Activated CD4-positive, alpha-beta T cell treated with anti-CD3 and anti-CD28 coated beads, Interleukin-2, Interleukin-4, amounts not matched to agents 100 ng/mL and 50 ng/mL, durations not matched to agents 16 hours and 8 hours (primary cell): ENCODE measurements around the gene HSD3B7.

ENCODE experiments used
- DNase-seq: peaks from one replicate; pipeline ENCODE4 v3.0.0-alpha.2; 2020; ENCODE audit warnings: low spot score

The HSD3B7 gene

GRCh38 chr16:30983898-30984610, 953 bp upstream of the HSD3B7 start:
- DNase-seq: no peak

- no peak for DNase-seq
Measured at GRCh38 chr16:30985401-30986128, 558 bp downstream of the HSD3B7 start.

- DNase-seq: no peak
Measured at GRCh38 chr16:30986129-30986991, 1.4 kb downstream of the HSD3B7 start.

- no peak for DNase-seq
Measured at GRCh38 chr16:30987581-30988190, 2.7 kb downstream of the HSD3B7 start.

GRCh38 chr16:30989469-30990047, 4.6 kb downstream of the HSD3B7 start:
- DNase-seq: no peak

GRCh38 chr16:30990105-30990504, 5.1 kb downstream of the HSD3B7 start:
- DNase-seq: no peak

GRCh38 chr16:30991052-30991451, 6.0 kb downstream of the HSD3B7 start:
- DNase-seq: no peak

- no peak for DNase-seq
Measured at GRCh38 chr16:30992276-30992780, 7.3 kb downstream of the HSD3B7 start.

- DNase-seq: no peak
Measured at GRCh38 chr16:30992931-30993816, 8.2 kb downstream of the HSD3B7 start.

GRCh38 chr16:30995927-30996323, 10.9 kb downstream of the HSD3B7 start:
- DNase-seq: no peak

GRCh38 chr16:30996324-30996984, 11.4 kb downstream of the HSD3B7 start:
- DNase-seq: no peak

- peak; percentile 85 for DNase-seq
Measured at GRCh38 chr16:30996985-30997724, 12.1 kb downstream of the HSD3B7 start.

GRCh38 chr16:30997725-30998711, 13.0 kb downstream of the HSD3B7 start:
- no peak for DNase-seq

GRCh38 chr16:30998852-30999761, 14.1 kb downstream of the HSD3B7 start:
- DNase-seq: no peak

GRCh38 chr16:31000671-31001382, 15.8 kb downstream of the HSD3B7 start:
- DNase-seq: no peak

- no peak for DNase-seq
Measured at GRCh38 chr16:31001507-31002249, 16.7 kb downstream of the HSD3B7 start.
